GM21515 (cell line): ENCODE measurements around the gene CHST12.
"Not testable (repeated sequence)": the region's sequence is repeated elsewhere in the genome, so short reads cannot be mapped to it uniquely, and the experiment has no call there.

Experiments used
- ATAC-seq: cut with Tn5 transposase; IDR thresholded peaks from one replicate; pipeline ENCODE4 v1.9.1; 2021; ENCODE audit not compliant: unreplicated experiment

Gene CHST12

DNA sequence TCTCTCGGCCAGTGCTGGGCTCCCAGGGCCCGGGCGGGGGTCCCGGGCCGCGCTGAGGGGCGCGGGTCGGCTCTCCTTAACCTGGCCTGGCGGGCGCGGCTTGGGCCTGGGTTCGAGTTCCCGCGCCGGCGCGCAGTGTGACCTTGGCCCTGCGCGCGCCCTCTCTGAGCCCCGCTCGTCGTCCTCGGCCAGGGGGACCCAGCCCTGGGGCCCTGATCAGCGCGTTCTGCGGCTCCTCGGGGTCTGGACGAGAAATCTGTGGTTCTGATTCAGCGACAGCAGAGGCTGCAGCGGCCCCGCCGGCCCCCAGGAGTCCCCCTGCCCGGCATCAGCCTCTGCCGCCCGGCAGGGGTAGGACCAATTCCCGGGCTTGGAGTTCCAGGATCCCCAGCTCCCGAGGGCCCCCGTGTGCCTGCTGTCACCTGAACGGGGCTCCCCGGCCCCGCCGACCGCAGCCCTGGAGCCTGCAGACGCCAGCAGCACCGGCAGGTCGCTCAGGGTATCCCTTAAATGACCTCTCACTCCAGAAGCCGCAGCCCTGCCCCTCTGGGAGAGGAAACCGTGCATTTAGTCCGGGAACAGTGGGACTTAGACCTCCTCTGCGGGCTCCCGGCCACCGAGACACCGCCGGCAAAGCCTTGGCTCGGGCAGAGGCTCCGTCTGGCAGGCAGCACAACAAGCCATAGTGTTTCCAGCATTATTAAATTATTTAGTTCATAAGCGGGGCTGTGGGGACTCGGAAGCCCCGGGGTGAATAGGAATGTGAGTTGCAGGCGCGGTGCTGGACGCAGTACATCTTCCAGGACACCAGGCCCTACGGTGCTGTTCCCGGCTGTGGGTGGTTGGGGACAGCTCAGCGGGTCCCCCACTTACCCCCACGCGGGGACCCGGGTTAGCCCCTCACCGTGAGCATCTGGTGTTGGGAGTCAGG, 572 bp downstream of the CHST12 start:
- peak; percentile 3 for ATAC-seq

DNA sequence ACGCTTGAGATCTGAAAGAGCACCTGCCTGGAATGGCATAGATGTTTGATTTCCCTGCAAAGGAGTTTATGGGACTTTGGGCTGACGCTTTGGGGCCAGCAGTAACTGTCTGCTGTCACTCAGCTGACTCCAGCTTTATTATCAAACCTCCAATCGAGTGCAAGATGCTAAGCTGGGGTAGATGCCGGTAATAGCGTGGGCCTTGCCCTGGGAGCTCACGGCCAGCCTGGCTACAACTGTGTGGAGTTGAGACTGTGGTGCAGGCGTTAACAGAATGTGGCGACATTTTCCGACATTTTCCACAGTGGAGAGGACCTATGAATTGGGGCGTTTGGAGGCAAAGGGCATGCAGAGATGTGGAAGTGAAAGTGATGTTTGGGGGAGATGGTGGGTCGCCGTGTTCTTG, 1.3 kb downstream of the CHST12 start:
- ATAC-seq, result no peak

DNA sequence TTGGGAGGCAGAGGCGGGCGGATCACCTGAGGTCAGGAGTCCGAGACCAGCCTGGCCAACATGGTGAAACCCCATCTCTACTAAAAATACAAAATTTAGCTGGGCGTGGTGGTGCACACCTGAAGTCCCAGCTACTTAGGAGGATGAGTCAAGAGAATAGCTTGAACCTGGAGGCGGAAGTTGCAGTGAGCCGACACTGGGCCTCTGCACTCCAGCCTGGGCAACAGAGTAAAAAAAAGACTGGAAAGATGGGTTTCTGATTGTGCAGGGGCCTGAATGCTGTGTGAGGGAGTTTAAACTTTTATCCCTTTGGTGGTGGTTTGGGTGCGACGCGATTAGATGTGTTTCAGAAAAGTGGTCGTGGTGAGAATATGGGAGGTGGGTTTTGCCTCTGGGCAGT, 1.8 kb downstream of the CHST12 start:
- no peak for ATAC-seq

DNA sequence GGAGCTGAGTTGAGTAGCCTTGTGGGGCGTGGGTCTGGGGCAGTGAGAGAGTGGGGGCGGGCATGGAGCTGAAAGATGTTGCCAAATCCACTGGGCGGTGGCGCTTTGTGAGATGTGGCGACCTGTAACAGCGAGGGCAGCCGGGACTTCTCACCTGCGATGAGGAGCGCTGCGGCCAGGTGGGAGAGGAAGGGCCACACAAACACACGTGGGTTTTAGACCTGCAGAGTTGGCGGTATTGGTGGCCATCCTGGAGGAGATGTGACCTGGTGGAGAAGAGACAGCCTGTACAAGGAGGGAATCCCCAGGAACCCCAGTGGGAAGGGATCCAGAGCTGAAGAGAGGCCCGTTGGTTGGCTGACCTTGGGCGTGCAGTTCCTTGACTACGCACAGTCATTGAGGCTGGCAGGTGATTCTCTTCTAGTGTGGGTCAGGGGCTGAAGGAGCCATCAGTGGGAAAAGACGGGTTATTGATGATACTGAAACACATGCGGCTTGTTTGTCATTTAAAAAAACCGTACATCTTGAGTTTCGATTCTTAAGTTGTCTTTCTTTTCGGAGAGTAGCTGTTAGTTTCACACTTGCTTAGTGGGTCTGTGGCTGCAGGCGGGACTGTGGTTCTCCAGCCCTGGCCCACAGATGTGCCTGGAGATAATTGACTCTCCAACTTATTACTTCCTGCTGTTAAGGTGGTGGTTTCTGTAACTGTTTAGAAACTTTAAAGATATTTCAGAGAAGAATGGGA, 2.4 kb downstream of the CHST12 start:
- peak; percentile 42 for ATAC-seq

- ATAC-seq, result no peak
These were observed 6.5 kb downstream of the CHST12 start for GRCh38 chr7:2409745-2410414.

DNA sequence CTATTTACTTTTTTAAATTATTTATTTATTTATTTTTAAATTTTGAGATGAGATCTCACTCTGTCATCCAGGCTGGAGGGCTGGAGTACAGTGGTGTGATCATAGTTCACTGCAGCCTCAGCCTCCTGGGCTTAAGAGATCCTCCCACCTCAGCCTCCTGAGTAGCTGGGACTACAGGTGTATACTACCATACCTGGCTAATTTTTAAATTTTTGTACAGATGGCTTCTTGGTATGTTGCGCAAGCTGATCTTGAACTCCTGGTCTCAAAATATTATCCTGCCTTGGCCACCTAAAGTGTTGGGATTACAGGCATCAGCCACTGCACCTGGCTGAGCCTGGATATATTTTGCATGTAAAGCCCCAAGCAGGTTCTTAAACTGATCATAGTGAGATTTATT, 7.6 kb downstream of the CHST12 start:
- no peak for ATAC-seq

DNA sequence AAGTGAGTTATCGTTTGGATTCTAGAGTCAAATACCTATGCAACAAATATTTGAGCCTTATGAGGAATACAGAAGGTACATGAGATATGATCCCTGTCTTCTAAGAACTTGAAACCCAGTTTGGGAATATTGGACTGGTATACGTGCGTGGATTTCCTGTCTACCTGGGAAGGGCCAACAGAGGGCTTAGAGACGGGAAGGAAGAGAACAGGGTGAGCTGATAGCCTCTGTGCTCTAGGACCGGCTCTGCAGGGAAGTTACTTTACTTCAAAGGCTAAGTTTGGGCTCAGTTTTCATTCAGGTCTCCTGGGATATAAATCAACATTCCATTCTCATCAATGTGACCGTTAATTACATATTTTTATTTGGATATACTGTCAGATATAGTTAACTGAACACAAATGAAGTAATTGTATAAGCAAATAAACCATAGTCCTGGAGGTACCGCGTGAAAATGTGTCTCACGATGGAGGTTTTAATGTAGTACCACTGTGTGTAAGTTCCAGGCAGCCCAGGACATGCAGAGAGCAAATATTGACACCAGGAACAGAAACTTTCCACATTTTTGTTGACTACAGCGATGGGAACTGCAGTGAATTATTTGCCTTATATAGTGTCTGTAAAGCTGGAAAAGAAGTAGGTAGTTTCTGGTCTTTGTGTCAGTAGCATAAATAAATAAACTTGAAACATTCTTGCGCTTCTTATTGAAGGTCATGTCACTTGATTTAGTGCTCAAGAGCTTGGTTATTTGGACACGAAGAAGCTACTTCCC, 8.6 kb downstream of the CHST12 start:
- ATAC-seq, result no peak

- no peak for ATAC-seq
These were observed 9.3 kb downstream of the CHST12 start for GRCh38 chr7:2412587-2413201.

DNA sequence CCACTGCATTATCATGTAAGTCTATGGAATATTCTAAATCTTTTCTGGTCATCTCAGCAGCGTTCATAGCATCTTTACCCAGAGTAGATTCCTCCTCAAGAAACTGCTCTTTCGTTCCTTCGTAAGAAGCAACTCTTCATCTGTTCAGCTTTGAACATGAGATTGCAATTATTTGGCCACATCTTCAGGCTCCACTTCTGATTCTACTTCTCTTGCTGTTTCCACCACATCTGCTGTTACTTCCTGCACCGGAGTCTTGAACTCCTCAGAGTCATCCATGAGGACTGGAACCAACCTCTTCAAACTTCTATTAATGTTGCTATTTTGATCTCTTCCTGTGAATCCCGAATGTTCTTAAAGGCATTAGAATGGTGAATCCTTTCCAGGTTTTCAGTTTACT, 12.7 kb downstream of the CHST12 start:
- no peak for ATAC-seq

- no peak for ATAC-seq
These were observed 13.2 kb downstream of the CHST12 start for GRCh38 chr7:2416650-2417049.

- ATAC-seq, result not testable (repeated sequence)
These were observed 13.8 kb downstream of the CHST12 start for GRCh38 chr7:2417178-2417577.

GRCh38 chr7:2417981-2418481, 14.6 kb downstream of the CHST12 start:
- no peak for ATAC-seq

- no peak for ATAC-seq
These were observed 17.0 kb downstream of the CHST12 start for GRCh38 chr7:2420216-2420933.

DNA sequence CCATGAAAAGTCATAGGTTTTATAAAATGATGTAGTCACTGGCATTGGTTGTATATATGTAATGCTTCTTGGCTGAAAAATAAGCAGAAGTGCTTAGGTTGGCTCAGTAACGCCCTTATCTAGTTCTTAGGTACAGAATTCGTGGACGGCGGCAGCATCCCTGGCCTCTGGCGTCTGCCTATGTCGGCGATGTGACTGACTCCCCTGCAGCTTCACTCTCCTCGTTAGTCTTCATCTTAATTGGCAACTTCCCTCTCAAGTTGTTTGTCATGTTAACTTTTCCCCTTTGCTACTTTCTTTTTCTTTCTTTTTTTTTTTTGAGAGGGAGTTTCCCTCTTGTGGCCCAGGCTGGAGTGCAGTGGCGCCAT, 18.5 kb downstream of the CHST12 start:
- ATAC-seq, result no peak

DNA sequence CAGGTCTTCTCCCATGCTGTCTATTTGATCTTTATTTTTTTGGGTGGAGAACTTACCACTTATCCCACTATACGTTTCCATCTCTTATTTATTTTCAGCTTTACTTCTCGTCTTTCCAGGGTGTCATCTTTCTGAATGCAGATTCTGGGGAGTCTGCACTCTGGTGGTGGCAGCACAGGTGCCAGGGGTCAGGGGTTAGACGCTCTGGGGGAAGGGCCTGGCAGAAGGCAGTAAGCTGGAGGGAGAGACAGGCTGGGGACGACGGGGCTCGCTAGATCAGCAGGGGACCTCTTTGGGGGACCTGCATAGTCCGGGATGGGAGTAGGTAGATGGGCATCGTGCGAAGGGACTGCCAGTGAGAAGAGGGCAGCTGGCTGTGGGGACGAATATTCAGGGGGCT, 22.3 kb downstream of the CHST12 start:
- no peak for ATAC-seq

GRCh38 chr7:2431260-2431867, 28.0 kb downstream of the CHST12 start:
- no peak for ATAC-seq

DNA sequence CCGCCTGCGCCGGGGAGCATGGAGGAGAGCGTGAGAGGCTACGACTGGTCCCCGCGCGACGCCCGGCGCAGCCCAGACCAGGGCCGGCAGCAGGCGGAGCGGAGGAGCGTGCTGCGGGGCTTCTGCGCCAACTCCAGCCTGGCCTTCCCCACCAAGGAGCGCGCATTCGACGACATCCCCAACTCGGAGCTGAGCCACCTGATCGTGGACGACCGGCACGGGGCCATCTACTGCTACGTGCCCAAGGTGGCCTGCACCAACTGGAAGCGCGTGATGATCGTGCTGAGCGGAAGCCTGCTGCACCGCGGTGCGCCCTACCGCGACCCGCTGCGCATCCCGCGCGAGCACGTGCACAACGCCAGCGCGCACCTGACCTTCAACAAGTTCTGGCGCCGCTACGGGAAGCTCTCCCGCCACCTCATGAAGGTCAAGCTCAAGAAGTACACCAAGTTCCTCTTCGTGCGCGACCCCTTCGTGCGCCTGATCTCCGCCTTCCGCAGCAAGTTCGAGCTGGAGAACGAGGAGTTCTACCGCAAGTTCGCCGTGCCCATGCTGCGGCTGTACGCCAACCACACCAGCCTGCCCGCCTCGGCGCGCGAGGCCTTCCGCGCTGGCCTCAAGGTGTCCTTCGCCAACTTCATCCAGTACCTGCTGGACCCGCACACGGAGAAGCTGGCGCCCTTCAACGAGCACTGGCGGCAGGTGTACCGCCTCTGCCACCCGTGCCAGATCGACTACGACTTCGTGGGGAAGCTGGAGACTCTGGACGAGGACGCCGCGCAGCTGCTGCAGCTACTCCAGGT, 29.7 kb downstream of the CHST12 start:
- ATAC-seq, result no peak
